Small intestine (tissue), 7 donors: ENCODE measurements around the gene ADPRS. TPM values are rescaled to one million over a fixed set of nuclear protein-coding genes. Genes with fewer than 3 reads are reported as not detected.

ENCODE experiments used
- DNase-seq, 2 donors: peaks; one replicate each; pipeline versions ENCODE4 v3.0.0 to v3.0.0-alpha.2; 2013
- FAIRE-seq: peaks from 2 replicates; lab custom pipeline; 2012; peaks lifted over from hg19 to GRCh38; lab: Jason Lieb, UNC
- H3K27ac ChIP-seq, 3 donors: one replicate each; pipeline ENCODE4 v1.5.1; 2013; ENCODE audit warnings: low read length in 2 of 3, mild to moderate bottlenecking in 2 of 3, control low read depth in 1 of 3, inconsistent platforms in 1 of 3, low read depth in 1 of 3, moderate library complexity in 1 of 3
- H3K27me3 ChIP-seq, 3 donors: one replicate each; pipeline ENCODE4 v1.6.1; 2013; ENCODE audit warnings: low read length in 3 of 3, inconsistent platforms in 1 of 3; ENCODE audit not compliant: control insufficient read depth in 3 of 3, insufficient read depth in 3 of 3
- H3K36me3 ChIP-seq, 3 donors: one replicate each; pipeline ENCODE4 v1.6.1; 2013; ENCODE audit warnings: low read length in 3 of 3, inconsistent platforms in 1 of 3, low read depth in 1 of 3, mild to moderate bottlenecking in 1 of 3, moderate library complexity in 1 of 3; ENCODE audit not compliant: control insufficient read depth in 3 of 3, insufficient read depth in 2 of 3
- H3K4me1 ChIP-seq, 3 donors: one replicate each; pipeline ENCODE4 v1.6.1; 2013; ENCODE audit warnings: low read length in 2 of 3, inconsistent platforms in 1 of 3, low read depth in 1 of 3, mild to moderate bottlenecking in 1 of 3, moderate library complexity in 1 of 3; ENCODE audit not compliant: control insufficient read depth in 3 of 3, insufficient read depth in 2 of 3
- H3K4me3 ChIP-seq, 3 donors: one replicate each; pipeline ENCODE4 v1.5.1; 2013; ENCODE audit warnings: low read length in 3 of 3, control low read depth in 1 of 3, inconsistent platforms in 1 of 3, low read depth in 1 of 3, mild to moderate bottlenecking in 1 of 3, moderate library complexity in 1 of 3
- H3K9me3 ChIP-seq, 2 donors: one replicate each; pipeline ENCODE4 v1.6.1; 2013; ENCODE audit warnings: low read depth in 1 of 2, low read length in 1 of 2; ENCODE audit not compliant: control insufficient read depth in 2 of 2, insufficient read depth in 1 of 2
- WGBS, 3 donors: extraction: QIAGEN DNeasy Blood & Tissue Kit; methylation state at CpG; one replicate each; pipeline ENCODE4 v1.1.7; 2013; 5-methylcytosine and 5-hydroxymethylcytosine counted together
- polyA plus RNA-seq, 4 donors: library from polyadenylated mRNA; stranded (reverse) in 3 of 4; unstranded in 1 of 4; fragments of 200-250 nt in 3 of 4; fragments of 120-200 nt in 1 of 4; gene quantifications; one replicate each; pipeline versions ENCODE4 v1.2.1 to v1.2.3, GENCODE V29; 2013
- donor health status: healthy with polysubstance abuse.
- donor health status: control.
- donor health status: control.
- donor health status: Bipolar disorder and iron deficiency.
- donor health status: healthy.

ADPRS gene
- polyA plus RNA-seq, 4 donors: 24.2 to 38.4 (median 33.4) TPM

GRCh38 chr1:36118447-36119204 lies 29.9 kb downstream of the ADPRS start:
- Histone ChIP-seq H3K9me3 (no peaks in the 10 kb centered on the region), H3K4me1 (no peaks in the 10 kb centered on the region), H3K4me3 (no peak overlapping the region), H3K27ac (no peak overlapping the region), H3K36me3 (no peaks in the 10 kb centered on the region), H3K27me3 (peaks cover 0 to 21% (median 0%) of the 10 kb centered on the region in 3 donors)
- DNase-seq (no peak), FAIRE-seq (no peak)
- WGBS, 3 donors: 60 to 71% (median 60%) methylated on average over 10 of the region's 10 CpGs

DNA sequence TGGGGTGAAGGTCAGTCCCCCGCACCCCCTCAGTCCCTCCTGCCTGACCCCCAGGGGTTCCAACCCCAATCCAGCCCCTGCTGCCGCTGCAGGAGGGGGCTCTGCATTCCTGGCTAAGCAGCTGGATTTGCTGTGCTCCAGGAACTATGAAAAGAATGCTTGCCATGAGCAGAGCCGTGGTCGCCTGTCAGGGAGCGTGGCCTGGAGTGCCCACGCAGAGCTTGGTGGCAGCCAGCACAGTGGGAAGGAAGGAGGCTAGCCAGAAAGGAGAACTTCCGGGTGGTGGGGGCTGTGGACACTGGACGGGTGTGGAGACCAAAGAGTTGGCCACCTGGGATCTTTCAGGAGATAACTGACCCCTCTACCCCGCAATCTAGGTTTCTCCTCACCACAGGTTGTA lies 30.8 kb downstream of the ADPRS start:
- peaks cover 1 to 30% (median 3%) of the 10 kb centered on the region in 3 donors for H3K27me3 ChIP-seq
- no peak for FAIRE-seq
- no peak overlapping the region for H3K4me3 ChIP-seq
- 74 to 76% (median 75%) methylated on average over 9 of the region's 9 CpGs for WGBS, 3 donors
- H3K27ac ChIP-seq: no peak overlapping the region
- H3K36me3 ChIP-seq: no peaks in the 10 kb centered on the region
- no peaks in the 10 kb centered on the region for H3K4me1 ChIP-seq
- no peaks in the 10 kb centered on the region for H3K9me3 ChIP-seq
- no peak for DNase-seq

- no peak overlapping the region for H3K4me3 ChIP-seq
- peaks cover 0 to 4% (median 0%) of the 10 kb centered on the region in 3 donors for H3K4me1 ChIP-seq
- no peak overlapping the region for H3K27ac ChIP-seq
- DNase-seq (no peak), FAIRE-seq (no peak)
- H3K27me3 ChIP-seq: peaks cover 3 to 47% (median 8%) of the 10 kb centered on the region in 3 donors
- 81 to 87% (median 83%) methylated on average over 12 of the region's 12 CpGs for WGBS, 3 donors
- H3K9me3 ChIP-seq: no peaks in the 10 kb centered on the region
- H3K36me3 ChIP-seq: no peaks in the 10 kb centered on the region
Measured at GRCh38 chr1:36122062-36123030, 33.7 kb downstream of the ADPRS start.

- Histone ChIP-seq H3K27ac (no peak overlapping the region), H3K9me3 (no peaks in the 10 kb centered on the region), H3K36me3 (no peaks in the 10 kb centered on the region), H3K27me3 (peaks cover 3 to 45% (median 8%) of the 10 kb centered on the region in 3 donors), H3K4me1 (peaks cover 0 to 14% (median 0%) of the 10 kb centered on the region in 3 donors), H3K4me3 (no peak overlapping the region)
- no peak for FAIRE-seq
- DNase-seq: no peak
- 57 to 63% (median 60%) methylated on average over 8 of the region's 8 CpGs for WGBS, 3 donors
Measured at GRCh38 chr1:36123356-36123755, 34.7 kb downstream of the ADPRS start.

DNA sequence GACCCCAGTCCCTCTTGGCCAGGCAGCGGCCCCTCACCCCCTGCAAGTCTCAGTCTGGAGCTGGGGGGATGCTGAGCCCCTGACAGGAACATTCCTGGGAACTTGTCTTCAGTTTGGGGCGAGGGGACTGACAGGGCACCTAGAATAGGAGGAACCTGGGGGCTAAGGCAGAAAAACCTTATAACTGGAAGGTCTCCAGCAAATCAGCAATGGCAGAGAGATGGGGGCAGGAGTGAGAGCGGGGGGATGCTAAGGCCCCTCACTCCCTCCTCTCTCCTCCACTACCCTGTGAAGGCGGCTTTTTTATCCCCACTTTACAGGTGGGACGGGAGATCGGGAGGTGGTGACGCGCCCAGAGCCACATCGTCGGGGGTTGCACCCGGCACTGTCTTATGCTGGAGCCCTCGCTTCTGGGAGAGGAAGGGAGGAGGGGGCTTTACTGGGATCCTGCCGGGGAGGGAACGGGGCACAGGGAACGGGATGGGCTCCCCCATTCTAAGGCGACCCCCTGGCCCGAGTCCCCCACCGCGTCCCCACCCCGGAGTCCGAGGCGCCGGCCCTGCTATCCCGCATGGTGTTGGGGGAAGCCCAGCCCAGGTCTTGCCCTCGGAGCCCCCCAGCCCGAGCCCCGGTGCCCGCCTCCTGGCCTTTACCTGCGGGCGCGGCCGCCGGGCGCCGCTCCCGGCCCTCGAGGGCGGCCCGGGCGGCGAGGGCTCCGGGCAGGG lies 35.9 kb downstream of the ADPRS start:
- peak overlapping the region in 1 of 3 donors; percentile 39 for H3K4me3 ChIP-seq

DNA sequence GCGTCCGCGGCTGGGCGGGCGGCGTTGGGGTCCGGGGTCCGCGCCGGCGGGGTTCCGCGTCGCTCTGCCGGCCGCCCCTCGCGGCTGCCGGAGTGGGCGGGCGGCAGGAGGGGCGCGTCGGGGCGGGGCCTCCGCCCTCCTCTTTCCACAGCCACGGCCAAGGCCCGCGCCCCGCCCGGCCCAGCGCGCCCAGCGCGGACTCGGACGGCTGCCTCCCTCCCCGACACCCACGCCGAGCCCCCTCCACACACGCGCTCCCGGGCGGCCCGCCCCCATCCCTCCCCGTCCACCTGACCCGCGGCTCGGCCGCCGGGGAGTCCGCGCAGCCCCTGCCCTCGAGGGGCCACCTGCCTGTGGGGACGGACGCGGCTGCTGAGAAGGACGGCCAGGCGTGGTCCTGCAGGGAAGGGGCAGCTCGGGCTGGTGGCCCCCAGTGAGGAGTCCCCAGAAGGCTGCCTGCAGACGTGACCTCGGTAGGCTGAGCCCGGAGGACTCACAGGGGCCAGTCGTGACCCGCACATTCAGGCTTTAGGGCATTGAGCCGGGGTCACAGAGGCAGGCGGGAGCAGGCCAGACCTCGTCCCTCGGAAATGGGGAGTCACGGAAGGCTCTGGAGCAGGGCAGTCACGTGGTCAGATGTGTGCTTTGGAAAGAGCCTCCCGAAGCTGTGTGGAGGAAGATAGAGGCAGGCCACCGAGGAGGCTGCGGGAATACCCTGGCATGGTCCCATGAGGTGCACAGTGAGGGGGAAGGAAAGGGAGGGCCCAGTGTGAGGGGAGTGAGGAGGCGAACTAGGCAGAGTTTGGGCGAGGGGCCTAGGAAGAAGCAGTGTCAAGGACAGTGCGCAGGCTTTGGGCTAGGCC lies 36.7 kb downstream of the ADPRS start, which contains the start of gene COL8A2:
Gene COL8A2 (minus strand): TSS at position 94 of the 863 bp plus-strand sequence. CDS start 24,980 bp downstream, outside the sequence.
- H3K27me3 ChIP-seq: peaks cover 3 to 44% (median 8%) of the 10 kb centered on the region in 3 donors
- FAIRE-seq: no peak
- peak within 1 kb of the TSS in 1 of 3 donors; percentile 39 for H3K4me3 ChIP-seq
- H3K36me3 ChIP-seq: no peaks in the 10 kb centered on the region
- 9 to 14% (median 11%) methylated on average over 53 to 77 of the region's 77 CpGs for WGBS, 3 donors
- no peaks in the 10 kb centered on the region for H3K9me3 ChIP-seq
- DNase-seq: peak in 1 of 2 donors; percentile 47
- H3K27ac ChIP-seq: no peak within 1 kb of the TSS
- H3K4me1 ChIP-seq: peaks cover 0 to 16% (median 0%) of the 10 kb centered on the region in 3 donors

More for the DNA sequence above, 35.9 kb downstream of the ADPRS start:
- peaks cover 0 to 16% (median 0%) of the 10 kb centered on the region in 3 donors for H3K4me1 ChIP-seq
- WGBS, 3 donors: 19 to 23% (median 22%) methylated on average over 23 to 42 of the region's 42 CpGs
- no peaks in the 10 kb centered on the region for H3K9me3 ChIP-seq
- no peak for DNase-seq
- FAIRE-seq: no peak
- peaks cover 3 to 44% (median 8%) of the 10 kb centered on the region in 3 donors for H3K27me3 ChIP-seq
- no peak overlapping the region for H3K27ac ChIP-seq
- H3K36me3 ChIP-seq: no peaks in the 10 kb centered on the region

DNA sequence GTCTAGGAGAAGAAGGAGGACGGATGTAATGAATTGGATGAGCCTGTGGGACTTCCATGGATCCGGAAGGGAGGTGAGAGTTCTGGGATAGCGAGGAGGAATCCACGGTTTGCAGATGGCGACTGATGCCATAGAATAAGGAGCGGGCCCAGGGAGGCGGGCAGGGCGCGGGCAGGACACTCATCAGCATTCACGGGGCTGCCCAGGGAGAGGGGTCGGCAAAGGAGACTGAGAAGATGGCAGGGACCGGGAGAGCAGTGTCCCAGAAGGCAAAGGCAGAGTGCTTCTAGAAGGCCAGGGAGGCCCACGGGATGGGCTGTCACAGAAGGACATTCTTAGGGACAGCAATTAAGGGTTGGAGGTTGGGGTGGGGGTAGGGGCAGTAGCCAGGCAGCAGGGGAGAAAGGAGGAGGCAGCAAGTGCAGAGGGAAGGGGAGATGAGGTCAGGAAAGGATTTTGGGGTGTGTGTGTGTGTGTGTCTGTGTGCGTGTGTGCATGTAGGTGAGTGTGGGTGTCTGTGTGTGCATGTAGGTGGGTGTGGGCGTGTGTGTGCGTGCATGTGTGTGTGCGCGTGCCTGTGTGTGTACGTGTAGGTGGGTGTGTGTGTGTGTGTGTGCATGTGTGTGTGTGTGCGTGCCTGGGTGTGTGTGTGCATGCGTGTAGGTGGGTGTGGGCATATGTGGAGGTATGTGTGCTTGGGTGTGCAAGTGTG lies 37.5 kb downstream of the ADPRS start:
- Histone ChIP-seq H3K27ac (no peak overlapping the region), H3K27me3 (peaks cover 3 to 44% (median 8%) of the 10 kb centered on the region in 3 donors), H3K9me3 (no peaks in the 10 kb centered on the region), H3K36me3 (no peaks in the 10 kb centered on the region), H3K4me1 (peaks cover 0 to 16% (median 0%) of the 10 kb centered on the region in 3 donors), H3K4me3 (no peak overlapping the region)
- DNase-seq (no peak), FAIRE-seq (no peak)
- WGBS, 3 donors: 71 to 85% (median 84%) methylated on average over 21 of the region's 21 CpGs
